ENCODE data around the gene PSMD13. TPM values are rescaled to one million over a fixed set of nuclear protein-coding genes. Genes with fewer than 3 reads are reported as not detected.
"Not testable (repeated sequence)": the region's sequence is repeated elsewhere in the genome, so short reads cannot be mapped to it uniquely, and the experiment has no call there.

Gene PSMD13
- total and polyA plus RNA-seq, 5 donors from 2014 or later: 99.6 to 276 (median 247) TPM

DNA sequence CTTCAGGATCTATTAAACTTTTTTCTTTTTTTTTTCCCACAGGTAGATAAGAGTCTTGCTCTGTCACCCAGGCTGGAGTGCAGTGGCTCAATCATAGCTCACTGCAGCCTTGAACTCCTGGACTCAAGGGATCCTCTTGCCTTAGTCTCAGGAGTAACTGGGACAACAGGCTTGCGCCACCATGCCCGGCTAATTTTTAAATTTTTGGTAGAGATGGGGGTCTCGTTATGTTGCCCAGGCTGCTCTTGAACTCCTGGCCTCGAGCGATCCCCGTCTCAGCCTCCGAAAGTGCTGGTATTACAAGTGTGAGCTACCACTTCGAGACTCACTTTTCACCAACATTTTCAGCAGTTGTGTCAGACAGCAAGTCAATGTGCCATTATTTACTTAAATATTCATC is 1.6 kb upstream of the PSMD13 start:
- Histone ChIP-seq H3K9me3 (ENCODE audit: control insufficient read depth in 2 of 2, low read length in 2 of 2) (no peaks in the 10 kb centered on the region), H3K27ac (ENCODE audit: insufficient read depth, low read length, poor library complexity, severe bottlenecking) (peak overlapping the region; percentile 99), H3K36me3 (ENCODE audit: control insufficient read depth, insufficient read depth, low read length) (peaks cover 13% of the 10 kb centered on the region), H3K4me3 (ENCODE audit: low read depth, low read length) (peak overlapping the region; percentile 90), H3K4me1 (ENCODE audit: control insufficient read depth, insufficient read depth, low read length, poor library complexity, severe bottlenecking) (peaks cover 25% of the 10 kb centered on the region), H3K27me3 (ENCODE audit: control insufficient read depth, insufficient read depth, low read length) (no peaks in the 10 kb centered on the region)
- ATAC-seq (ENCODE audit: low read depth in 2 of 2): no peak
- H3K4me3 Mint-ChIP-seq: peak overlapping the region; percentile 84 to 96 (median 90)
- no peaks in the 10 kb centered on the region for H3K27me3 Mint-ChIP-seq
- peak overlapping the region in 2 of 3 donors; percentile 90 to 98 for H3K27ac Mint-ChIP-seq
- peaks cover 9 to 52% (median 24%) of the 10 kb centered on the region in 4 donors for H3K4me1 Mint-ChIP-seq
- no peaks in the 10 kb centered on the region for H3K9me3 Mint-ChIP-seq
- DNase-seq: no peak
- H3K36me3 Mint-ChIP-seq: peaks cover under 1% of the 10 kb centered on the region

- Mint-ChIP-seq H3K27ac (peak overlapping the region in 2 of 3 donors; percentile 90 to 98), H3K4me1 (peaks cover 12 to 51% (median 26%) of the 10 kb centered on the region in 4 donors), H3K9me3 (no peaks in the 10 kb centered on the region), H3K4me3 (peak overlapping the region; percentile 84 to 96 (median 90)), H3K27me3 (no peaks in the 10 kb centered on the region), H3K36me3 (peaks cover 4% of the 10 kb centered on the region)
- H3K9me3 ChIP-seq (ENCODE audit: control insufficient read depth in 2 of 2, low read length in 2 of 2): no peaks in the 10 kb centered on the region
- ATAC-seq (ENCODE audit: low read depth in 2 of 2) (peak; percentile 9 to 14), DNase-seq (no peak)
- peak overlapping the region; percentile 99 for H3K27ac ChIP-seq (ENCODE audit: insufficient read depth, low read length, poor library complexity, severe bottlenecking)
- H3K36me3 ChIP-seq (ENCODE audit: control insufficient read depth, insufficient read depth, low read length): peaks cover 18% of the 10 kb centered on the region
- no peaks in the 10 kb centered on the region for H3K27me3 ChIP-seq (ENCODE audit: control insufficient read depth, insufficient read depth, low read length)
- peak overlapping the region; percentile 90 for H3K4me3 ChIP-seq (ENCODE audit: low read depth, low read length)
- H3K4me1 ChIP-seq (ENCODE audit: control insufficient read depth, insufficient read depth, low read length, poor library complexity, severe bottlenecking): peaks cover 25% of the 10 kb centered on the region
Observed at GRCh38 chr11:235609-235996, 1.2 kb upstream of the PSMD13 start.

GRCh38 chr11:235997-236773 is 591 bp upstream of the PSMD13 start, which contains the start of gene SIRT3:
TSS of gene SIRT3 (minus strand) at chr11:236342. CDS start at chr11:236328, 14 bp downstream.
- peak within 1 kb of the TSS; percentile 98 to 100 (median 98) for H3K27ac Mint-ChIP-seq
- ATAC-seq (ENCODE audit: low read depth in 2 of 2): peak; percentile 88 to 90
- H3K27me3 Mint-ChIP-seq: no peaks in the 10 kb centered on the region
- Histone ChIP-seq H3K27ac (ENCODE audit: insufficient read depth, low read length, poor library complexity, severe bottlenecking) (peak within 1 kb of the TSS; percentile 99), H3K27me3 (ENCODE audit: control insufficient read depth, insufficient read depth, low read length) (no peaks in the 10 kb centered on the region), H3K36me3 (ENCODE audit: control insufficient read depth, insufficient read depth, low read length) (peaks cover 20% of the 10 kb centered on the region), H3K4me3 (ENCODE audit: low read depth, low read length) (peak within 1 kb of the TSS; percentile 92), H3K4me1 (ENCODE audit: control insufficient read depth, insufficient read depth, low read length, poor library complexity, severe bottlenecking) (peaks cover 25% of the 10 kb centered on the region), H3K9me3 (ENCODE audit: control insufficient read depth in 2 of 2, low read length in 2 of 2) (no peaks in the 10 kb centered on the region)
- no peaks in the 10 kb centered on the region for H3K9me3 Mint-ChIP-seq
- DNase-seq: peak; percentile 80 to 89 (median 87)
- peaks cover 13 to 53% (median 26%) of the 10 kb centered on the region in 4 donors for H3K4me1 Mint-ChIP-seq
- peak within 1 kb of the TSS; percentile 96 to 99 (median 98) for H3K4me3 Mint-ChIP-seq
- peaks cover 4% of the 10 kb centered on the region for H3K36me3 Mint-ChIP-seq

- Histone ChIP-seq H3K36me3 (ENCODE audit: control insufficient read depth, insufficient read depth, low read length) (peaks cover 35% of the 10 kb centered on the region), H3K4me1 (ENCODE audit: control insufficient read depth, insufficient read depth, low read length, poor library complexity, severe bottlenecking) (peaks cover 25% of the 10 kb centered on the region), H3K4me3 (ENCODE audit: low read depth, low read length) (peak overlapping the region; percentile 92)
- not testable (repeated sequence) for H3K27ac ChIP-seq (ENCODE audit: insufficient read depth, low read length, poor library complexity, severe bottlenecking); H3K9me3 ChIP-seq (ENCODE audit: control insufficient read depth in 2 of 2, low read length in 2 of 2); H3K9me3 Mint-ChIP-seq; H3K27me3 Mint-ChIP-seq; DNase-seq; ATAC-seq (ENCODE audit: low read depth in 2 of 2); H3K27me3 ChIP-seq (ENCODE audit: control insufficient read depth, insufficient read depth, low read length)
- peak overlapping the region; percentile 96 to 99 (median 98) for H3K4me3 Mint-ChIP-seq
- peak overlapping the region in 2 of 3 donors; percentile 25 to 98 for H3K27ac Mint-ChIP-seq
- H3K36me3 Mint-ChIP-seq: peaks cover 18% of the 10 kb centered on the region
- peaks cover 23 to 64% (median 35%) of the 10 kb centered on the region in 4 donors for H3K4me1 Mint-ChIP-seq
Observed at GRCh38 chr11:238346-238745, 1.6 kb downstream of the PSMD13 start.

GRCh38 chr11:240315-240714 is 3.5 kb downstream of the PSMD13 start:
- H3K4me1 Mint-ChIP-seq: peaks cover 23 to 59% (median 34%) of the 10 kb centered on the region in 4 donors
- no peak for ATAC-seq (ENCODE audit: low read depth in 2 of 2)
- peaks cover 27% of the 10 kb centered on the region for H3K36me3 Mint-ChIP-seq

DNA sequence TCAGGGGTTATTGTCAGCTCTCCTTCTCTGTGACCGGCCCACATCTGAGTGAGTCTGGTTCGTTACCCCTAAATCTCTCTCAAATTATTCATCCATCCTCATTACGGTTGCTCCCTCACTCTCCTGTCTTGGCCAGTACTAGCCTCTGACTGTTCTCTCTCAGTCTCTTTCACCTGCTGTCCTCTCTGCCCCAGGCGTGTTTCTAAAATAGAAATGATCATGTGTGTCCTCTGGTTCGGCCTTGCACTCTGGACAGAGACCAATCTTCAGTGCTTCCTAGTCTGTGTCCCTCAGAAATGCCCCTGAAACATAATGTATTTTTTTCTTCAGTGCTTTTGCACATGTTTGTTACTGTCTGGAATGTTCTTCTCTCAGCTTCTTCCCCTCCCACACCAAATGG is 4.9 kb downstream of the PSMD13 start:
- peaks cover 22 to 58% (median 28%) of the 10 kb centered on the region in 4 donors for H3K4me1 Mint-ChIP-seq
- H3K36me3 Mint-ChIP-seq: peaks cover 35% of the 10 kb centered on the region
- Histone ChIP-seq H3K36me3 (ENCODE audit: control insufficient read depth, insufficient read depth, low read length) (peaks cover 67% of the 10 kb centered on the region), H3K4me1 (ENCODE audit: control insufficient read depth, insufficient read depth, low read length, poor library complexity, severe bottlenecking) (peaks cover 15% of the 10 kb centered on the region), H3K27ac (ENCODE audit: insufficient read depth, low read length, poor library complexity, severe bottlenecking) (no peak overlapping the region), H3K4me3 (ENCODE audit: low read depth, low read length) (no peak overlapping the region), H3K9me3 (ENCODE audit: control insufficient read depth in 2 of 2, low read length in 2 of 2) (no peaks in the 10 kb centered on the region), H3K27me3 (ENCODE audit: control insufficient read depth, insufficient read depth, low read length) (no peaks in the 10 kb centered on the region)
- H3K4me3 Mint-ChIP-seq: peak overlapping the region in 2 of 4 donors; percentile 22 to 86
- H3K9me3 Mint-ChIP-seq: peaks cover 0 to under 1% (median 0%) of the 10 kb centered on the region in 7 donors
- ATAC-seq (ENCODE audit: low read depth in 2 of 2) (no peak), DNase-seq (no peak)
- no peaks in the 10 kb centered on the region for H3K27me3 Mint-ChIP-seq
- no peak overlapping the region for H3K27ac Mint-ChIP-seq

More at GRCh38 chr11:240315-240714, 3.5 kb downstream of the PSMD13 start:
- Mint-ChIP-seq H3K27me3 (no peaks in the 10 kb centered on the region), H3K4me3 (peak overlapping the region in 1 of 4 donors; percentile 96), H3K9me3 (no peaks in the 10 kb centered on the region), H3K27ac (no peak overlapping the region)
- Histone ChIP-seq H3K4me1 (ENCODE audit: control insufficient read depth, insufficient read depth, low read length, poor library complexity, severe bottlenecking) (peaks cover 22% of the 10 kb centered on the region), H3K27me3 (ENCODE audit: control insufficient read depth, insufficient read depth, low read length) (no peaks in the 10 kb centered on the region), H3K27ac (ENCODE audit: insufficient read depth, low read length, poor library complexity, severe bottlenecking) (no peak overlapping the region), H3K9me3 (ENCODE audit: control insufficient read depth in 2 of 2, low read length in 2 of 2) (no peaks in the 10 kb centered on the region), H3K36me3 (ENCODE audit: control insufficient read depth, insufficient read depth, low read length) (peaks cover 54% of the 10 kb centered on the region), H3K4me3 (ENCODE audit: low read depth, low read length) (no peak overlapping the region)
- no peak for DNase-seq

GRCh38 chr11:244376-244775 is 7.6 kb downstream of the PSMD13 start:
- H3K27ac Mint-ChIP-seq: no peak overlapping the region
- H3K27me3 Mint-ChIP-seq: no peaks in the 10 kb centered on the region
- peaks cover 15 to 35% (median 20%) of the 10 kb centered on the region in 4 donors for H3K4me1 Mint-ChIP-seq
- peaks cover 53% of the 10 kb centered on the region for H3K36me3 Mint-ChIP-seq
- H3K9me3 Mint-ChIP-seq: peaks cover 0 to 1% (median 0%) of the 10 kb centered on the region in 7 donors
- no peaks in the 10 kb centered on the region for H3K4me1 ChIP-seq (ENCODE audit: control insufficient read depth, insufficient read depth, low read length, poor library complexity, severe bottlenecking)
- ATAC-seq (ENCODE audit: low read depth in 2 of 2): no peak
- H3K36me3 ChIP-seq (ENCODE audit: control insufficient read depth, insufficient read depth, low read length): peaks cover 87% of the 10 kb centered on the region
- H3K27me3 ChIP-seq (ENCODE audit: control insufficient read depth, insufficient read depth, low read length): no peaks in the 10 kb centered on the region
- no peak overlapping the region for H3K4me3 Mint-ChIP-seq
- no peaks in the 10 kb centered on the region for H3K9me3 ChIP-seq (ENCODE audit: control insufficient read depth in 2 of 2, low read length in 2 of 2)
- DNase-seq: no peak
- no peak overlapping the region for H3K4me3 ChIP-seq (ENCODE audit: low read depth, low read length)
- no peak overlapping the region for H3K27ac ChIP-seq (ENCODE audit: insufficient read depth, low read length, poor library complexity, severe bottlenecking)
